Measurements from ENCODE around the gene DDX54.

- TF ChIP-seq CTCF (IDR thresholded peaks at IDR 0.05) (no peak), POLR2A (IDR thresholded peaks at IDR 0.05) (no peak)
Measured at GRCh38 chr12:113116875-113117274, 68.4 kb downstream of the DDX54 start.
